NCI-H128 (cell line): ENCODE data around the gene CLDN22.

ENCODE experiments used
- DNase-seq: peaks from one replicate; lab custom pipeline; 2025; ENCODE audit not compliant: unreplicated experiment; lab: John Stamatoyannopoulos, UW

The CLDN22 gene

GRCh38 chr4:183323295-183323694 is 3.2 kb upstream of the CLDN22 start:
- no peak for DNase-seq

DNA sequence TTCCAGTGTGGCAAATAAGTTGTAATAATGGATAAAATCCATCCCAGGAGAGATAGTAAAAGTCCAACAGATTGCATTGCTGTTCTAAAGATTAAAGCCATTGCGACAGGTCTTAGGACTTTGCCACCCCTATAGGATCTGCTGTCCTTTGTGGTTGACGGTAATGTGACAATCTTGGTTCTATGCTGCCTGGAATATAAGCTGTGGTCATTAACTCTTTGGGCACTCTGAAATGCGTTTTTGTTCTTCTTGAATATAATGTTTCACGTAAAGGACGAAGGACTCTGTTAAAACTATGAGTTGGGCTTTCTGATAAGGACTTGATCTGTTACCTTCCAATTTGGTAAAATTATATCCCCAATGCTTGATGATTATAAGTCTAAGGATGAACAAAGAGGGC is 2.2 kb upstream of the CLDN22 start, which contains the start of gene CLDN24:
TSS of gene CLDN24 (minus strand) at position 101 of the 400 bp plus-strand sequence. CDS start at position 101, 0 bp downstream.
- no peak for DNase-seq

DNA sequence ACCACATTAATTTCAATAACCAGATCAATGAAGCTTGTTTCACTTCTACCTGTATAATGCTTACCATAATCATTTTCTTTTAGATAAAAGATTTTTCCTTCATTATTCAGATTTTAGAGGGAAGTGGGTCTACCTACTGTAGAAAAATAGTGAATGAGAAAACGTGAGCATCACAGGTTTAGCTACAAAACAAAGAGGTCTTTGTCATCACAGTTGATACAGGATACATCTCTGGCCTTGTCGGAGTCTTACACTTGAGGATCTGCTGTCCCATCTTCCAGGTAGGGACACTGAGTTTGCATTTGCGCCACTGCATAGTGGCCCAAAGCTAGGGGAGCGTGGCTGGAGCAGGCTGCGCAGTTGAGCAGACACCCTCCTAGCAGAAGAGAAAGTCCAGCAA is 1.4 kb upstream of the CLDN22 start:
- no peak for DNase-seq

DNA sequence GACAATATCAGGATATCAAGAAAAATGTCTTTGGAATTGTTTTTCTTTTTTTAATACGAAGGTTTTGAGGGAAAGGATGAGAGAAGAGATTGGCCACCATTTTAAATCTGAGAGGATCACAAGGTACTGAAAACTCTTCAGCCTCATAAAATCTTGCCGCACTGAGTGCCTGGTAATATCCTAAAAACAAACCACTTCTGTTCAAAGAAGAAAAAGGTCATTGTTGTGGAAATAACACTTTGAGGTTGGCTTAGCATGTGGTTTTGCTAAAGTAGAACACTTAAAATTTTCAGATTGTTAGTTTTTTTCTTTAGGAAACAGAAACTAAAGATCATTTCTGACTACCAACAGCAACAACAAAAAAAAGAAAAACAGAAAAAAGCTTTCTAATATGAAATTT is 1.0 kb upstream of the CLDN22 start:
- DNase-seq: no peak

GRCh38 chr4:183318656-183319055 is 1.4 kb downstream of the CLDN22 start:
- no peak for DNase-seq

DNA sequence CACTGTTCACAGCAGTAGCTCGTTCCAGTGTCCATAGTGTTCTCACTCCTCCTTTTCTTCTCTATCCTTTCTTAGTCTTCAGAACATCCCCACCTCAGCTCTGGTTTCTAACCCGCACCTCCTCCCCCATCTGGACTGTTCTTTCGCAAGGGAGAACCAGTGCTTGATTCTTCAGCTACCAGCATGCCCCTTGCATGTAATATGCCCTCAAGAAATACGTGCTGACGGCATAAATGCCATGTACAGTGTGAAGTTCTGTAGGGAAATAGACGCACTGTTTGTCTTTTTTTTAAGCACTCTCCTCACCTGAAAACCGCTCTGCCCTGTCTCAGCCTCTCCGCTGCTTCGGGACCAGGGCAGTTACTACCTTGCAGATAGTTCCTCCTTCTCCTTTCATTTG is 5.3 kb downstream of the CLDN22 start:
- DNase-seq: no peak

- DNase-seq: no peak
Measured at GRCh38 chr4:183314336-183314735, 5.7 kb downstream of the CLDN22 start.

GRCh38 chr4:183312841-183313240 is 7.2 kb downstream of the CLDN22 start:
- DNase-seq: no peak

DNA sequence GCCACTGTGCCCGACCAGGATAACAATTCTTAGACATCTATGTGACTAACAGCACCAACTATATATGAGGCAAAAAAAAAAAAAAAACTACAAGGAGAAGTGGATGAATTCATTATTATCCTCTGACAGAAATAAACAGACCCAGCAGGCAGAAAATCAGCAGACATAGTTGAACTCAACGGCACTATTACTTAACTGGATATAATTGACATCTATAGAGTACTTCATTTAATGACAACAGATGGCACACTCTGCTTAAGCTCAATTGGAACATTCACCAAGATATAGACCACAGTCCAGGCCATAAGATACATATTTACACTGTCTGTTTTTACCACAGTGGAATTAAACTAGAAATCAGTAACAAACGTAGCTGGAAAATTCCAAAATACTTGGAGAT is 13.3 kb downstream of the CLDN22 start:
- DNase-seq: peak; percentile 3

DNA sequence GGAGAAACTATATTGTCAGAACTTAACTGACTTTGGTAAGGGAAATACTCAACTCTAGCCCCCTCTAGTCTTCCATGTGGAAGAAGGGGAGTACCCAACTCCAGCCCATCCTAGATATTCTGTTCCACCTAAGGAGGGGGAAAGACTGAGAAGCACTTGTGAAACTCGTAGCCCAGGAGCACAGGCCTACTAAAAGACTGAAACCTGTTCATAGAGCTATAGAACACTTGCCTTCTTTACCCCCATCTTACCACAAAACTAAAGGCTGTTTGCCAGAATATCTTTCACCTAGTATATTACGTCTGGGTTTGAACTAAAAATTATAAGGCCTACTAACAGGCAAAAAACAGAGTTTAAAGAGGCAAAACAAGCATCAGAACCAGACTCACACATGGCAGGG is 15.5 kb downstream of the CLDN22 start:
- DNase-seq: no peak

DNA sequence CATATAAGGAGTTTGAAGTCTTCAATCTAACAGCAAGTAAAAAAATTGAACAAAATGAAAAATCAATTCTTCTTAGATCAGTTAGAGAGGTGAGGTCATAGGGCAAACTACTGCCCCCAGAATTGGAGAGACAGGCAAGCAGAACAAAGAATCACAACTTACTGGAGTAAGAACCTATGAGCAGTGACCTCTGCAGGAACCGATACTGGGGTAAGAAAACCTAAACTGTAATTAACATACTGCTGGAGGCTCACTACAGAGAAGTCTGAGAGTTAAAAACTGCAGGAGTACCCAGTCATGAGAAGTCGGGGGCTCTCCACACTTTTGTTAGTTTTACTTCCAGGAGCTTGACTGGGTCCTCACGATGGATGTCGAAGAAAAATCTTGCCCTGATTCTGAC is 16.0 kb downstream of the CLDN22 start:
- DNase-seq: no peak

GRCh38 chr4:183303301-183303700 is 16.8 kb downstream of the CLDN22 start:
- DNase-seq: no peak

- no peak for DNase-seq
Measured at GRCh38 chr4:183300655-183301054, 19.4 kb downstream of the CLDN22 start.

GRCh38 chr4:183300070-183300469 is 20.0 kb downstream of the CLDN22 start:
- DNase-seq: no peak

DNA sequence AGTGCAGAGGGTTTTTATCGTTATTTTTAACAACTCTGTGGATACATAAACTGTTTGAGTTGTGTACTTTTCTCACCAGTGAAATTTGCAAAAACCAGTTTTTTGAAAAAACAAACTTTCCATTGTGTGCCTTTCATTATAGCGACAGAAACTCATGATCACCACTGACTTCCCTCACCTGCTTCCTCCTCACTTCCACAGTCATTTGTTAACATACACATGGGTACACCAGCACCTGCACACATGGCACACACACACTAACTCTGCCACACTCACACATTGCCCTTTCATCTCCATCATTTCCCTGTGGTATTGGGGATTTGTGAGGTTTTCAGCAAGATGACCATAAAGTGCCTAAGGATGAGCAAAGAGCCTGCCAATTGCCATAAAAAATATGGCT is 20.6 kb downstream of the CLDN22 start:
- no peak for DNase-seq

DNA sequence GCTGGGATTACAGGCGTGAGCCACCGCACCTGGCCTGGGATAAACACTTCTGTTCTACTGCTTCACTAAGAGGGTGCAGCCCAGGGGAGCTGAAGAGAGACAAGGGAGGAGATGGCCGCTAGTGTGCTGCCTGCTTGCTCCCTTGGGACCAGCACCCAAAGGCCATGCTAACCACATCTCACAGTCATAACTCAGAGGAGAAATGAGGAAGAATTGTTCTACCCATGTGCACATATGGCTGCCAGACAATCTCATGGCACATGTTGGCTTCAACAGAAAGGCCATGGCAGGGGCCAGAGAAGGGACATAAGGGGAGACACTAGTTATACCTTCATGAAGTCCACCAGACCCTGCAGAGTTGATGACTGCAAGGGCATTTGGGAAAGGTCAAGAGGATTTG is 22.4 kb downstream of the CLDN22 start:
- DNase-seq: no peak

DNA sequence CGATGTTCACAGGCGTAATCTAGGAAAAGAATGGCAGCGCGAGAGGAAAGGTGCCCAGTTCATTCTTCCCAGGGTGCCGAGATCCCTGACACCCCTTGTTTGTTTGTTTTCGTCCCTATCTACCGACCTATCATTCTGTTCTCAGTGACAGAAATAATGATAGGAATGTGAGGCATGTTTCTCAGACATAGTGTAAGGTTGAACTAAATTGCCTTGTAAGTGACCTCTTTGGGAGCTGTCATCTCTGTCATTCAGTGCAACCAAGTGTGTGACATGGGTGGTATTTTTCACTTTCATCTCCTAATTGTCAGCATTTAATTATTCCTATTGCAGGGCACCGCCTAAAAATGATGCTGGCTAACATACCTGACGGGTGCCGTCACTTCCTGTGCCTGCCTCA is 24.4 kb downstream of the CLDN22 start:
- no peak for DNase-seq

DNA sequence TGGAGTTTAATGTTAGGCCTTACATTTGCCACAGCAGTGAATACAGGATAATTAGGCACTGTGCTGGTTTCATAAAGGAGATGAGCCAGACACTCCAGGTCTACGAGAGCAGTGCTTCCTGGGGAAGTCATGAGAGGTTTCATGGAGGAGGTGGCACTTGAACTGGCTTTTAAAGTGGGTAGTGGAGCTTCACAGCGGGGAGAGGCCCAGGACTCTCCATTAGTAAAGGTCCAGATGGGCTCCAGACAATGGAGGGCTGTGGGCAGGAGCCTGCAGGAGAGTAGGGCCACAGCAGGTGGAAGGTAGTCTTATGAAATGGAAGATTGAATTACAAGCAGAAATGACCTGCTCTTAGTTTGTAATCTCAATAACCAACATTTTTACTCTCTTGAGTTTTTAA is 29.0 kb downstream of the CLDN22 start:
- peak; percentile 33 for DNase-seq

- no peak for DNase-seq
Measured at GRCh38 chr4:183289688-183290087, 30.4 kb downstream of the CLDN22 start.

DNA sequence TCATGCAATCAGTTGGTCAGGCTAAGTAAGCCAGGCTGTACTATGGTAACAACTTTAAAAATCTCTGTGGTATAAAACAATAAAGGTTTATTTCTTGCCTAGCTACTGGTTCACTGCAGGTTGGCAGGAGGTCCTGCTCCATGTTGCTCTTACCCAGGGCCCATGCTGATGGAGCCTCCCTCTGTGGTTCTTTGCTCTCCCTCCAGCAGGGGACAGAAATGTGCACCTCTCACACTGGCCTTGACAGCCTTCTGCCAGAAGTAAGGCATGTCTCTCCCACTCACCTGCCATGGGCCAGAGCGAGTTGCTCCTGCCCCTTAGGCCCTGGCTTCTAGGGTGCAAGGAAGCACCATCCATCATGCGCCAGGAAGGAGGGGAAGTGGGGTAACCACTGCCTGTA is 31.1 kb downstream of the CLDN22 start:
- no peak for DNase-seq

GRCh38 chr4:183287677-183288076 is 32.4 kb downstream of the CLDN22 start:
- no peak for DNase-seq

DNA sequence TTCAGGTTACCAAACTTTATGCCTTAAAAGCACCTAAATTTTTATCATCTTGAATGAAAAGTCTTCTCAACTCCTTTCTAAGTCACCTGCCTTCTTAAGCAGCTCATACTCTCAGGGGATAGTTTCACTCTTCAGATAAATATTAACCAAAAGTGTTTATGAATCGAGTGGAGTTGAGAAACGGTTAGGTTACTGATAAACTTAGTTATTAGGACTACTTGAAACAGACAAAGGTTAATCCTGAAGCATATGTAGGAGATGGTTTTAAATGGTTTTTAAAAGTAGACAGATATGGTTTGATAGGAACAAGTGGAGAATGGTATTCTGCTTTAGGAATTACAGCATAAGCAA is 32.8 kb downstream of the CLDN22 start:
- DNase-seq: no peak

DNA sequence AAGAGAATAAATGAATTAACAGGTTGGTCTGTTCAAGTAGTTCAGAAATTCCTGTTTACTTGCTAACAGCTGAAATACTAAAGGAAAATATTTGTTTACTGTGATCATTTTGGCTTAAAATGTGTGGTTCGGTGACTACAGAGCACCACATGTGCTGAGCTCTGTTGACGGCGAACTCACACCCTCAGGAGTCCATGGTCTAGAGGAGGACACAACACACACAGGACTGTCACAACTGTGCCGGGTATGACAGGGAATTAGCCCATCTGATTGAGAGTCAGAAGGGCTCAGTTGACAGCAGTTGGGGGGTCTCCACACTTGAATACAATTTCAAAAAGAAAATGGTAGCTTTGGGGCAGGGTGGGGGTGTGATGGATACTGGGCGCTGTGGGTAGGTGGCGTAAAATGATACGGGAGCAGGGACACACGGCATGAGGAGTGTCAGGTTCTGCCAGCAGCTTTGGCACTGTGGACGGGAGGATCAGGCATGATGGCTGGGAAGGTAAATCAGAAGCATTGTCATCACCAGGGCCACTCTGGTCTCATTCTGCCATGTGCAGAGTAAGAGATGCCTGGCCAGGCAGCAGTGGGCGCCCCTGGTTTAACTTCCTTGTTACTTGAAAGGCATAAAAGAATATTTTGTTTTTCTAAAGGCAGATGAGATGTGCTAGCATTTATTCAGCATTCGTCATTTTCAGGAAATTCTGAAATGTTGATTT is 33.3 kb downstream of the CLDN22 start:
- no peak for DNase-seq
